ENCODE measurements around the gene STK33. TPM values are rescaled to one million over a fixed set of nuclear protein-coding genes. Genes with fewer than 3 reads are reported as not detected.

Gene STK33
- total RNA-seq, 1 experiment from 2014 or later = 3.9 TPM

DNA sequence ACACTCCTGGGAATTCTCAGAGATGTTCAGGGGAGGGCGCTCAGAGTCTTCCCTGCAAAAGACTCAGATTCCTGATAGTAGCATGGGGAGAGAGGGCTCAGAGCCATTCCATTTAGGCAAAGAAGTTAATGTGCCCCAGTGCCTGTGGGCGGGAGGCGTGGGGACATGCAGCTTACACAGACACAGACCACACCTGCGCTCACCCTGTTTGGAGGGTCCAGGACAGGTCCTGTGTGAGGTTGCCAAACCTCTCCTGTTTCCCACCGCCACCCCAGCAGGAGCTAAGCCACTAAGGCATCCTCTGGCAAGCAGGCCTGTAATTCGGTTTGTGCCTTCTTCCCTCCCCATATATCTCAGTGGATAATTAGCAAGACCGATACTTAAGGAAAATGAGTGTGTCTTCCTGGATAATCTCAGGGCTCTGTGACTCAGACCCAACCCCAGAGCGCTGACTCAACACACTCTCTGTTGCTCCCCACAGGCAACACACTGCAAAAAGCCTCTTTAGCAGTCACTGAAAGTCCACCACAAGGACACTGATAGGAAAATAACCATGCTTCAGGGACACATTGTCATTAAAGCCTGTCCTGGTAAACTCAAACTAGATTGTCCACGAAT is 211.5 kb downstream of the STK33 start:
- no peaks in the 10 kb centered on the region for H3K9me3 ChIP-seq (ENCODE audit: control insufficient read depth, insufficient read depth, low read depth, low read length)
- ChIA-PET POLR2A (no interaction called here), CTCF (interaction anchor here (0.5 kb wide), 1 partner anchor 43 kb away, joined by 4 read pairs; no protein-coding TSS in a partner anchor)
- no peaks in the 10 kb centered on the region for H3K27me3 ChIP-seq (ENCODE audit: control insufficient read depth, insufficient read depth, low read length)
- TF ChIP-seq SIN3A (IDR thresholded peaks at IDR 0.05; ENCODE audit: borderline replicate concordance, insufficient read depth, low read depth, low read length) (no peak), TCF7L2 (IDR thresholded peaks at IDR 0.05; ENCODE audit: low read depth, low read length) (no peak), POLR2AphosphoS5 (IDR thresholded peaks at IDR 0.05; ENCODE audit: low read depth, low read length) (no peak)
- TF ChIP-seq, protein P1, sequence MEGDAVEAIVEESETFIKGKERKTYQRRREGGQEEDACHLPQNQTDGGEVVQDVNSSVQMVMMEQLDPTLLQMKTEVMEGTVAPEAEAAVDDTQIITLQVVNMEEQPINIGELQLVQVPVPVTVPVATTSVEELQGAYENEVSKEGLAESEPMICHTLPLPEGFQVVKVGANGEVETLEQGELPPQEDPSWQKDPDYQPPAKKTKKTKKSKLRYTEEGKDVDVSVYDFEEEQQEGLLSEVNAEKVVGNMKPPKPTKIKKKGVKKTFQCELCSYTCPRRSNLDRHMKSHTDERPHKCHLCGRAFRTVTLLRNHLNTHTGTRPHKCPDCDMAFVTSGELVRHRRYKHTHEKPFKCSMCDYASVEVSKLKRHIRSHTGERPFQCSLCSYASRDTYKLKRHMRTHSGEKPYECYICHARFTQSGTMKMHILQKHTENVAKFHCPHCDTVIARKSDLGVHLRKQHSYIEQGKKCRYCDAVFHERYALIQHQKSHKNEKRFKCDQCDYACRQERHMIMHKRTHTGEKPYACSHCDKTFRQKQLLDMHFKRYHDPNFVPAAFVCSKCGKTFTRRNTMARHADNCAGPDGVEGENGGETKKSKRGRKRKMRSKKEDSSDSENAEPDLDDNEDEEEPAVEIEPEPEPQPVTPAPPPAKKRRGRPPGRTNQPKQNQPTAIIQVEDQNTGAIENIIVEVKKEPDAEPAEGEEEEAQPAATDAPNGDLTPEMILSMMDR (IDR thresholded peaks at IDR 0.05) = no peak
- TF ChIP-seq, protein P2, sequence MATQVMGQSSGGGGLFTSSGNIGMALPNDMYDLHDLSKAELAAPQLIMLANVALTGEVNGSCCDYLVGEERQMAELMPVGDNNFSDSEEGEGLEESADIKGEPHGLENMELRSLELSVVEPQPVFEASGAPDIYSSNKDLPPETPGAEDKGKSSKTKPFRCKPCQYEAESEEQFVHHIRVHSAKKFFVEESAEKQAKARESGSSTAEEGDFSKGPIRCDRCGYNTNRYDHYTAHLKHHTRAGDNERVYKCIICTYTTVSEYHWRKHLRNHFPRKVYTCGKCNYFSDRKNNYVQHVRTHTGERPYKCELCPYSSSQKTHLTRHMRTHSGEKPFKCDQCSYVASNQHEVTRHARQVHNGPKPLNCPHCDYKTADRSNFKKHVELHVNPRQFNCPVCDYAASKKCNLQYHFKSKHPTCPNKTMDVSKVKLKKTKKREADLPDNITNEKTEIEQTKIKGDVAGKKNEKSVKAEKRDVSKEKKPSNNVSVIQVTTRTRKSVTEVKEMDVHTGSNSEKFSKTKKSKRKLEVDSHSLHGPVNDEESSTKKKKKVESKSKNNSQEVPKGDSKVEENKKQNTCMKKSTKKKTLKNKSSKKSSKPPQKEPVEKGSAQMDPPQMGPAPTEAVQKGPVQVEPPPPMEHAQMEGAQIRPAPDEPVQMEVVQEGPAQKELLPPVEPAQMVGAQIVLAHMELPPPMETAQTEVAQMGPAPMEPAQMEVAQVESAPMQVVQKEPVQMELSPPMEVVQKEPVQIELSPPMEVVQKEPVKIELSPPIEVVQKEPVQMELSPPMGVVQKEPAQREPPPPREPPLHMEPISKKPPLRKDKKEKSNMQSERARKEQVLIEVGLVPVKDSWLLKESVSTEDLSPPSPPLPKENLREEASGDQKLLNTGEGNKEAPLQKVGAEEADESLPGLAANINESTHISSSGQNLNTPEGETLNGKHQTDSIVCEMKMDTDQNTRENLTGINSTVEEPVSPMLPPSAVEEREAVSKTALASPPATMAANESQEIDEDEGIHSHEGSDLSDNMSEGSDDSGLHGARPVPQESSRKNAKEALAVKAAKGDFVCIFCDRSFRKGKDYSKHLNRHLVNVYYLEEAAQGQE (IDR thresholded peaks at IDR 0.05; ENCODE audit: insufficient read depth in 1 of 2, low read depth in 2 of 2, low read length in 1 of 2) = no peak
- intact Hi-C loops (cut with micrococcal nuclease; ENCODE audit: unreplicated experiment) (no loop called here), in situ Hi-C loops (cut with HindIII; ENCODE audit: low pct_unique_long_range_greater_than_20kb, low sequenced_read_pairs) (no loop called here)
- ATAC-seq = 0 out of 2 replicates have a peak, but pooled peaks have one; percentile 35
- no peak overlapping the region for H3K4me3 ChIP-seq (ENCODE audit: low read depth in 2 of 2, low read length in 2 of 2)
- H3K27ac ChIP-seq (ENCODE audit: low read length) = no peak overlapping the region
- H3K4me1 ChIP-seq (ENCODE audit: control insufficient read depth, insufficient read depth, low read length) = no peaks in the 10 kb centered on the region
- BruUV-seq (replicated peaks) = no TSS peak
- no peaks in the 10 kb centered on the region for H3K36me3 ChIP-seq (ENCODE audit: control insufficient read depth, insufficient read depth, low read length)
- no peak for DNase-seq (ENCODE audit: low read depth, low spot score)

DNA sequence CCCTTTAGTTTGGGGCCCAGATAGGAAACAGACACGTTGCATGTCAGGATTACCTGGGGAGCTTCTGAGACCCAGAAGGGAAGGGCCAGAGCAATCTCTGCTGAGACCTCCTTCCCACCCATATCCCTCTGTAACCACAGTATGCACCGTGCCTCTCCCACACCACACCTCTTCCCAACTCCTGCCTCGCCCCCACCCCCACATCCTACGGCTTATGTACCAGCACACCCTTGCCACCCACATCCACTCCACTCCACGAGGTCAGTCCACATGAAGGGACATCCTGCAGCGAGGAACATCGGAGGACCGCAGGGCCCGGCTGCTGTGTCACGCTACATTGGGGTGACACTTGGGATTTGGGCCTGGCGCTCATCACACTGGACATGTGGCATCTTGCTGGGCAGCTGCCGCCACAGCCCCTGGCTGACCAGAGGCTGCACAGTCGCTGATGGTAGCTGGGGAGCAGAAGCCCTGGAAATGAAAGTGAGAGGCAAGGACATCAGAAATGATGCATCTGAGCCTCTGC is 212.1 kb downstream of the STK33 start:
- no peak overlapping the region for H3K4me3 ChIP-seq (ENCODE audit: low read depth in 2 of 2, low read length in 2 of 2)
- ChIA-PET POLR2A (no interaction called here), CTCF (no interaction called here)
- intact Hi-C loops (cut with micrococcal nuclease; ENCODE audit: unreplicated experiment) (no loop called here), in situ Hi-C loops (cut with HindIII; ENCODE audit: low pct_unique_long_range_greater_than_20kb, low sequenced_read_pairs) (no loop called here)
- ATAC-seq (no peak), DNase-seq (ENCODE audit: low read depth, low spot score) (no peak)
- no peaks in the 10 kb centered on the region for H3K27me3 ChIP-seq (ENCODE audit: control insufficient read depth, insufficient read depth, low read length)
- TF ChIP-seq SIN3A (IDR thresholded peaks at IDR 0.05; ENCODE audit: borderline replicate concordance, insufficient read depth, low read depth, low read length) (no peak), POLR2AphosphoS5 (IDR thresholded peaks at IDR 0.05; ENCODE audit: low read depth, low read length) (no peak), TCF7L2 (IDR thresholded peaks at IDR 0.05; ENCODE audit: low read depth, low read length) (no peak)
- TF ChIP-seq, protein P1 (IDR thresholded peaks at IDR 0.05) = no peak
- TF ChIP-seq, protein P2 (IDR thresholded peaks at IDR 0.05; ENCODE audit: insufficient read depth in 1 of 2, low read depth in 2 of 2, low read length in 1 of 2) = no peak
- no peak overlapping the region for H3K27ac ChIP-seq (ENCODE audit: low read length)
- no TSS peak for BruUV-seq (replicated peaks)
- no peaks in the 10 kb centered on the region for H3K4me1 ChIP-seq (ENCODE audit: control insufficient read depth, insufficient read depth, low read length)
- no peaks in the 10 kb centered on the region for H3K9me3 ChIP-seq (ENCODE audit: control insufficient read depth, insufficient read depth, low read depth, low read length)
- no peaks in the 10 kb centered on the region for H3K36me3 ChIP-seq (ENCODE audit: control insufficient read depth, insufficient read depth, low read length)

Measured in Panc1 (cell line).